Measurements from ENCODE around the gene TRIOBP.

DNA sequence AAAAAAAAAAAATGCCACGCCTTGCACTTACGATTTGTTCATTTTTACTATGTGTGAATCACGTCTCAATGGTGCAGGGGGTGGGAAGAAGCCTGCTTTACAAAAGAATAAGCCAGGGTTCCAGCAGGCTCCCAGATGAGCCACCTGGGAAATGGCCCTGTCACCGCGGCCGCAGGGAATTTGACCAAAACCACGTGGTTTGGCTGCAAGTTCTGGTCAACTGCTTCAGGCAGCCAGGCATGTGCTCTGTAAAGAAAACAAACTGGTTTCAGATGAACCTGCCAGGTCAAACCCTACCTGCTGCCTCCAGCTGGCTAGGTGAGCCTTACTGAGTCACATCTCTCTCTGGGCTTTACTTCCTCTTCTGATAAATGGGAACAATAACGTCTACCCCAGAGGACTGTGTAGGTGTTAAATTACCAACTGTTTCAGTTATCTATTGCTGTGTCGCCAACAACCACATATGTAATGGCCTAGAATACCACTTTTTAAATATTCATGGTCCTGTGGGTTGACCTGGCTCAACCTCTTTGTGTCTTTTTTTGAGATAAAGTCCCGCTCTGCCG is 80.4 kb downstream of the TRIOBP start:
- no peak for TF ChIP-seq POLR2AphosphoS5 (IDR thresholded peaks at IDR 0.05; ENCODE audit: low read depth, low read length)
- TF ChIP-seq TAF1 (IDR thresholded peaks at IDR 0.05; ENCODE audit: borderline replicate concordance, insufficient read depth, low read length) = no peak
- TF ChIP-seq, protein P1, sequence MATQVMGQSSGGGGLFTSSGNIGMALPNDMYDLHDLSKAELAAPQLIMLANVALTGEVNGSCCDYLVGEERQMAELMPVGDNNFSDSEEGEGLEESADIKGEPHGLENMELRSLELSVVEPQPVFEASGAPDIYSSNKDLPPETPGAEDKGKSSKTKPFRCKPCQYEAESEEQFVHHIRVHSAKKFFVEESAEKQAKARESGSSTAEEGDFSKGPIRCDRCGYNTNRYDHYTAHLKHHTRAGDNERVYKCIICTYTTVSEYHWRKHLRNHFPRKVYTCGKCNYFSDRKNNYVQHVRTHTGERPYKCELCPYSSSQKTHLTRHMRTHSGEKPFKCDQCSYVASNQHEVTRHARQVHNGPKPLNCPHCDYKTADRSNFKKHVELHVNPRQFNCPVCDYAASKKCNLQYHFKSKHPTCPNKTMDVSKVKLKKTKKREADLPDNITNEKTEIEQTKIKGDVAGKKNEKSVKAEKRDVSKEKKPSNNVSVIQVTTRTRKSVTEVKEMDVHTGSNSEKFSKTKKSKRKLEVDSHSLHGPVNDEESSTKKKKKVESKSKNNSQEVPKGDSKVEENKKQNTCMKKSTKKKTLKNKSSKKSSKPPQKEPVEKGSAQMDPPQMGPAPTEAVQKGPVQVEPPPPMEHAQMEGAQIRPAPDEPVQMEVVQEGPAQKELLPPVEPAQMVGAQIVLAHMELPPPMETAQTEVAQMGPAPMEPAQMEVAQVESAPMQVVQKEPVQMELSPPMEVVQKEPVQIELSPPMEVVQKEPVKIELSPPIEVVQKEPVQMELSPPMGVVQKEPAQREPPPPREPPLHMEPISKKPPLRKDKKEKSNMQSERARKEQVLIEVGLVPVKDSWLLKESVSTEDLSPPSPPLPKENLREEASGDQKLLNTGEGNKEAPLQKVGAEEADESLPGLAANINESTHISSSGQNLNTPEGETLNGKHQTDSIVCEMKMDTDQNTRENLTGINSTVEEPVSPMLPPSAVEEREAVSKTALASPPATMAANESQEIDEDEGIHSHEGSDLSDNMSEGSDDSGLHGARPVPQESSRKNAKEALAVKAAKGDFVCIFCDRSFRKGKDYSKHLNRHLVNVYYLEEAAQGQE (IDR thresholded peaks at IDR 0.05; ENCODE audit: insufficient read depth in 1 of 2, low read depth in 2 of 2, low read length in 2 of 2) = no peak
- TF ChIP-seq SIN3A (IDR thresholded peaks at IDR 0.05; ENCODE audit: borderline replicate concordance, insufficient read depth, low read length) = no peak
